H1 (cell line): ENCODE measurements around the gene NEU3. TPM values are rescaled to one million over a fixed set of nuclear protein-coding genes. Genes with fewer than 3 reads are reported as not detected.

Experiments
- CTCF ChIA-PET: fragments of 300-600 bp; sonication (Branson Sonifier 250); formaldehyde crosslinking; loops from one replicate; lab custom pipeline; 2021; ENCODE audit not compliant: partially characterized antibody; lab: Charles Lee
- POLR2A ChIA-PET: fragments of 300-600 bp; sonication (Branson Sonifier 250); formaldehyde crosslinking; loops from one replicate; lab custom pipeline; 2021; ENCODE audit warnings: inconsistent platforms; ENCODE audit not compliant: partially characterized antibody; lab: Charles Lee
- DNase-seq, 2 experiments: peaks; one replicate each; pipeline versions ENCODE4 v3.0.0 to v3.0.0-alpha.2; 2010 to 2022; ENCODE audit warnings: low spot score in 2 of 2, low read depth in 1 of 2, mixed read lengths in 1 of 2
- FAIRE-seq: peaks from 2 replicates; lab custom pipeline; 2011; peaks lifted over from hg19 to GRCh38; lab: Jason Lieb, UNC
- H2AFZ ChIP-seq: 2 replicates; pipeline ENCODE4 v1.8.1; 2012; ENCODE audit warnings: low read length, inconsistent platforms
- H2AK5ac ChIP-seq: 2 replicates; pipeline ENCODE4 v1.6.1; 2013; ENCODE audit warnings: low read depth, low read length
- H2BK120ac ChIP-seq: replicated peaks from 2 replicates; pipeline ENCODE3; 2013; ENCODE audit warnings: low read depth, low read length, inconsistent platforms
- H2BK12ac ChIP-seq: 2 replicates; pipeline ENCODE4 v1.6.1; 2013; ENCODE audit warnings: low read depth, low read length
- H2BK15ac ChIP-seq: 2 replicates; pipeline ENCODE4 v1.6.1; 2013; ENCODE audit warnings: low read length
- H2BK20ac ChIP-seq: 2 replicates; pipeline ENCODE4 v1.6.1; 2013; ENCODE audit warnings: low read length
- H2BK5ac ChIP-seq: 2 replicates; pipeline ENCODE4 v1.6.1; 2013; ENCODE audit warnings: low read depth, low read length
- H3K14ac ChIP-seq: 2 replicates; pipeline ENCODE4 v1.6.1; 2013; ENCODE audit warnings: inconsistent platforms; ENCODE audit not compliant: insufficient read length
- H3K18ac ChIP-seq: 2 replicates; pipeline ENCODE4 v1.6.1; 2013; ENCODE audit warnings: low read length; ENCODE audit errors: extremely low read depth
- H3K23ac ChIP-seq: 2 replicates; pipeline ENCODE4 v1.6.1; 2013; ENCODE audit warnings: inconsistent platforms; ENCODE audit not compliant: insufficient read length
- H3K23me2 ChIP-seq: 2 replicates; pipeline ENCODE4 v1.6.1; 2013; ENCODE audit warnings: low read depth, low read length
- H3K27ac ChIP-seq: 2 replicates; pipeline ENCODE4 v1.6.1; 2011; ENCODE audit warnings: low read depth, low read length, inconsistent platforms
- H3K27me3 ChIP-seq, 4 experiments: replicated peaks in 1 of 4; 1 replicate in 1 of 4; 2 replicates in 3 of 4; pipeline versions ENCODE4 v1.6.1 to v1.8.1; 2011 to 2013; ENCODE audit warnings: low read length in 3 of 4, mild to moderate bottlenecking in 3 of 4, inconsistent platforms in 2 of 4, mixed read lengths in 2 of 4, moderate library complexity in 1 of 4; ENCODE audit not compliant: control insufficient read depth in 3 of 4, insufficient read depth in 3 of 4; ENCODE audit errors: extremely low read depth in 1 of 4
- H3K36me3 ChIP-seq, 4 experiments: 2 replicates each; pipeline versions ENCODE4 v1.6.1 to v1.8.1; 2011 to 2013; ENCODE audit warnings: mild to moderate bottlenecking in 4 of 4, low read length in 3 of 4, moderate library complexity in 2 of 4, control low read depth in 1 of 4, inconsistent platforms in 1 of 4; ENCODE audit not compliant: insufficient read depth in 4 of 4, control insufficient read depth in 2 of 4
- H3K4ac ChIP-seq: replicated peaks from 2 replicates; pipeline ENCODE3; 2013; ENCODE audit warnings: low read length, low read depth, mixed read lengths, inconsistent platforms; ENCODE audit not compliant: insufficient read length
- H3K4me1 ChIP-seq, 4 experiments: replicated peaks in 1 of 4; 1 replicate in 1 of 4; 2 replicates in 3 of 4; pipeline versions ENCODE4 v1.6.1 to v1.8.1; 2011 to 2013; ENCODE audit warnings: low read length in 3 of 4, inconsistent platforms in 2 of 4, mixed read lengths in 1 of 4; ENCODE audit not compliant: insufficient read depth in 4 of 4, control insufficient read depth in 3 of 4
- H3K4me2 ChIP-seq, 2 experiments: 2 replicates each; pipeline versions ENCODE4 v1.6.1 to v1.8.1; 2011 to 2013; ENCODE audit warnings: low read depth in 2 of 2, low read length in 2 of 2, control low read depth in 1 of 2, inconsistent platforms in 1 of 2, mild to moderate bottlenecking in 1 of 2; ENCODE audit not compliant: insufficient read depth in 1 of 2
- H3K4me3 ChIP-seq, 4 experiments: fragments of 200-600, 300-600 bp in 1 of 4; sonication (generic), shearing (Covaris generic), sonication (Bioruptor Twin) in 1 of 4; 2 replicates each; pipeline versions ENCODE4 v1.5.1 to v1.8.1; 2011 to 2016; ENCODE audit warnings: low read length in 4 of 4, low read depth in 3 of 4, control low read depth in 2 of 4, inconsistent platforms in 2 of 4, mild to moderate bottlenecking in 2 of 4, mixed read lengths in 1 of 4, moderate library complexity in 1 of 4; ENCODE audit not compliant: insufficient read depth in 2 of 4; ENCODE audit errors: extremely low read depth in 1 of 4
- H3K56ac ChIP-seq: replicated peaks from 2 replicates; pipeline ENCODE3; 2013; ENCODE audit warnings: low read depth, mild to moderate bottlenecking, mixed read lengths, low read length, inconsistent platforms; ENCODE audit not compliant: insufficient read length
- H3K79me1 ChIP-seq: 2 replicates; pipeline ENCODE4 v1.6.1; 2013; ENCODE audit warnings: low read depth, low read length, control low read depth
- H3K79me2 ChIP-seq, 2 experiments: 2 replicates each; pipeline versions ENCODE4 v1.6.1 to v1.8.1; 2012 to 2013; ENCODE audit warnings: low read length in 2 of 2, mild to moderate bottlenecking in 2 of 2, inconsistent platforms in 1 of 2; ENCODE audit not compliant: insufficient read depth in 2 of 2, control insufficient read depth in 1 of 2
- H3K9ac ChIP-seq, 4 experiments: replicated peaks in 1 of 4; 1 replicate in 1 of 4; 2 replicates in 3 of 4; pipeline versions ENCODE4 v1.6.1 to v1.8.1; 2011 to 2013; ENCODE audit warnings: low read depth in 3 of 4, low read length in 3 of 4, control low read depth in 2 of 4, mild to moderate bottlenecking in 2 of 4, moderate library complexity in 2 of 4, inconsistent platforms in 1 of 4; ENCODE audit errors: extremely low read depth in 1 of 4
- H3K9me3 ChIP-seq, 2 experiments: 2 replicates each; pipeline versions ENCODE4 v1.6.1 to v1.8.1; 2012 to 2013; ENCODE audit warnings: mild to moderate bottlenecking in 2 of 2, moderate library complexity in 2 of 2, control low read depth in 1 of 2, inconsistent platforms in 1 of 2, low read depth in 1 of 2, low read length in 1 of 2, mixed read lengths in 1 of 2; ENCODE audit not compliant: insufficient read depth in 2 of 2
- H4K20me1 ChIP-seq, 2 experiments: replicated peaks in 1 of 2; 2 replicates each; pipeline versions ENCODE3 to v1.8.1; 2011 to 2013; ENCODE audit warnings: inconsistent platforms in 2 of 2, low read length in 2 of 2, mild to moderate bottlenecking in 1 of 2; ENCODE audit not compliant: insufficient read depth in 2 of 2, control insufficient read depth in 1 of 2
- H4K5ac ChIP-seq: 2 replicates; pipeline ENCODE4 v1.6.1; 2013; ENCODE audit warnings: low read length, low read depth, mixed read lengths, inconsistent platforms; ENCODE audit not compliant: insufficient read length
- H4K8ac ChIP-seq: 2 replicates; pipeline ENCODE4 v1.8.0; 2013; ENCODE audit warnings: mild to moderate bottlenecking, moderate library complexity, low read length, inconsistent platforms; ENCODE audit not compliant: insufficient read depth; ENCODE audit errors: extremely low read depth
- H4K91ac ChIP-seq: replicated peaks from 2 replicates; pipeline ENCODE3; 2013; ENCODE audit warnings: low read length, mixed read lengths, inconsistent platforms; ENCODE audit not compliant: insufficient read length
- BACH1 ChIP-seq: IDR thresholded peaks from 2 replicates; pipeline ENCODE4 v1.6.1; 2012; ENCODE audit warnings: low read length, improper control_type of control experiment
- CBX8 ChIP-seq: fragments of 300-800, 300-1000 bp; sonication (generic); IDR thresholded peaks from 2 replicates; pipeline ENCODE4 v1.7.1; 2016; ENCODE audit warnings: low read depth, low read length, borderline replicate concordance
- CHD1 ChIP-seq: IDR thresholded peaks from 2 replicates; pipeline ENCODE4 v1.6.1; 2012; ENCODE audit warnings: low read depth, low read length, improper control_type of control experiment
- CHD2 ChIP-seq: IDR thresholded peaks from 2 replicates; pipeline ENCODE4 v1.6.1; 2012; ENCODE audit warnings: low read length, improper control_type of control experiment
- JUN ChIP-seq: IDR thresholded peaks from 2 replicates; pipeline ENCODE4 v1.6.1; 2011; ENCODE audit warnings: low read depth, mild to moderate bottlenecking, improper control_type of control experiment, low read length
- MAFK ChIP-seq: IDR thresholded peaks from 2 replicates; pipeline ENCODE4 v1.6.1; 2012; ENCODE audit warnings: low read depth, mild to moderate bottlenecking, improper control_type of control experiment, low read length
- RBBP5 ChIP-seq: IDR thresholded peaks from 2 replicates; pipeline ENCODE4 v1.7.1; 2012; ENCODE audit warnings: low read depth, mild to moderate bottlenecking, inconsistent platforms, low read length, moderate library complexity, borderline replicate concordance
- RXRA ChIP-seq: IDR thresholded peaks from 2 replicates; pipeline ENCODE4 v1.6.1; 2011; ENCODE audit warnings: low read depth, mild to moderate bottlenecking, low read length, moderate library complexity; ENCODE audit not compliant: insufficient read depth
- SAP30 ChIP-seq: fragments of 300-600 bp; sonication (generic); IDR thresholded peaks from 2 replicates; pipeline ENCODE4 v1.7.1; 2012; ENCODE audit warnings: low read length, moderate library complexity, mild to moderate bottlenecking, inconsistent platforms; ENCODE audit not compliant: insufficient read depth, insufficient replicate concordance
- SUZ12 ChIP-seq: fragments of 200-600 bp; sonication (generic); IDR thresholded peaks from 2 replicates; pipeline ENCODE4 v1.6.1; 2012; ENCODE audit warnings: mild to moderate bottlenecking, inconsistent platforms, low read length, moderate library complexity, mixed read lengths
- TEAD4 ChIP-seq: IDR thresholded peaks from 2 replicates; pipeline ENCODE4 v1.6.1; 2012; ENCODE audit warnings: low read depth, low read length, inconsistent platforms, mixed read lengths
- WGBS, 2 experiments: shearing (Covaris generic) in 1 of 2; methylation state at CpG; one replicate each; pipeline versions ENCODE4 v1.1.6 to v1.1.7; 2013 to 2015; ENCODE audit warnings: low lambda C conversion rate in 2 of 2, mixed read lengths in 2 of 2, inconsistent platforms in 1 of 2, low coverage in 1 of 2, missing lambda C conversion rate in 1 of 2; ENCODE audit not compliant: insufficient replicate concordance in 2 of 2, insufficient coverage in 1 of 2, insufficient read length in 1 of 2; ENCODE audit errors: extremely low coverage in 1 of 2, missing lambda C conversion rate in 1 of 2; 5-methylcytosine and 5-hydroxymethylcytosine counted together
- polyA plus RNA-seq, 7 experiments: library from polyadenylated mRNA; depleted of rRNA in 3 of 7; stranded (reverse) in 5 of 7; unstranded in 2 of 7; fragments of >200 nt in 5 of 7; fragments of 200-250 nt in 2 of 7; gene quantifications; 1 replicate in 5 of 7; 2 replicates in 1 of 7; 4 replicates in 1 of 7; pipeline versions ENCODE4 v1.2.1 to v1.2.3, GENCODE V29; 2011 to 2013; ENCODE audit warnings: missing spikeins in 2 of 7, mixed read lengths in 2 of 7
- total RNA-seq: library from RNA; stranded (reverse); fragmentation: NEBNext Ultra II Directional; extraction: Animal tissue kit (Norgen Biotek cat#: 25700); gene quantifications from 2 replicates; pipeline ENCODE4 v1.2.1, GENCODE V29; 2021

The NEU3 gene
- total and polyA plus RNA-seq, 2 of the 8 experiments (the other 6 are each of a cell fraction or from before 2014, with no cell fraction given): 8.9 to 15.6 TPM

GRCh38 chr11:74951226-74951625 is 37.5 kb upstream of the NEU3 start:
- H2BK20ac ChIP-seq: no peak overlapping the region
- H2AK5ac ChIP-seq: no peak overlapping the region
- H4K5ac ChIP-seq: no peak overlapping the region
- H3K18ac ChIP-seq: no peak overlapping the region
- H3K36me3 ChIP-seq: peaks cover 0 to 4% (median 0%) of the 10 kb centered on the region in 4 experiments; a peak in 2 of 8 replicates
- no peaks in the 10 kb centered on the region for H3K9me3 ChIP-seq
- no peak overlapping the region for H3K56ac ChIP-seq
- 89% methylated on average over 8 of the region's 8 CpGs; no CpG with 5 or more reads in 1 of the 2 experiments for WGBS, 2 experiments
- no peak overlapping the region for H2BK120ac ChIP-seq
- H3K23ac ChIP-seq: no peak overlapping the region
- peaks cover 2 to 3% of the 10 kb centered on the region in 2 experiments for H4K20me1 ChIP-seq
- H3K14ac ChIP-seq: no peak overlapping the region
- H2AFZ ChIP-seq: no peak overlapping the region
- CTCF ChIA-PET: no interaction called here
- POLR2A ChIA-PET: interaction anchor here (1.7 kb wide), 1 partner anchor 38 kb away, joined by 4 read pairs; the partner anchor contains the start of gene NEU3
- H3K4me2 ChIP-seq: peak overlapping the region in 1 of 2 experiments; percentile 99; a peak in 1 of 4 replicates
- H2BK15ac ChIP-seq: no peak overlapping the region
- H3K4me1 ChIP-seq: no peaks in the 10 kb centered on the region; a peak in 1 of 7 replicates
- peaks cover 5% of the 10 kb centered on the region for H3K23me2 ChIP-seq
- no peak overlapping the region for H2BK12ac ChIP-seq
- no peaks in the 10 kb centered on the region for H3K27me3 ChIP-seq
- FAIRE-seq: no peak
- peaks cover 3 to 68% of the 10 kb centered on the region in 2 experiments for H3K79me2 ChIP-seq
- H4K8ac ChIP-seq: no peak overlapping the region
- 0 out of 8 replicates have a peak overlapping the region, but pooled peaks of 1 of the 4 experiments have one; percentile 91 for H3K4me3 ChIP-seq
- no peak overlapping the region for H3K4ac ChIP-seq
- no peak overlapping the region for H4K91ac ChIP-seq
- H2BK5ac ChIP-seq: no peak overlapping the region
- no peak for DNase-seq
- H3K79me1 ChIP-seq: peaks cover 5% of the 10 kb centered on the region
- H3K27ac ChIP-seq: no peak overlapping the region
- no peak overlapping the region for H3K9ac ChIP-seq
- TF ChIP-seq CBX8 (no peak), CHD2 (no peak), MAFK (no peak), RXRA (no peak), JUN (no peak), RBBP5 (no peak), BACH1 (no peak), TEAD4 (no peak), SAP30 (no peak), CHD1 (no peak), SUZ12 (no peak)
